SK-N-SH (cell line): ENCODE measurements around the gene ARGLU1. TPM values are rescaled to one million over a fixed set of nuclear protein-coding genes. Genes with fewer than 3 reads are reported as not detected.

Experiments
- CTCF ChIA-PET: fragments of 300-600, 350-600 bp; formaldehyde crosslinking; extraction: SDS; loops from one replicate; lab custom pipeline; 2021; lab: Yijun Ruan, JAX
- POLR2A ChIA-PET: fragments of 350-600 bp; sonication (Branson Sonifier 250); formaldehyde crosslinking; extraction: SDS; loops from one replicate; lab custom pipeline; 2020; ENCODE audit warnings: antibody characterized with exemption, inconsistent platforms; lab: Yijun Ruan, JAX
- DNase-seq: peaks from one replicate; pipeline ENCODE4 v3.0.0; 2012
- H2AFZ ChIP-seq: fragments of 200-600 bp; sonication (generic); 2 replicates; pipeline ENCODE4 v1.8.1; 2016; ENCODE audit warnings: antibody characterized with exemption, mild to moderate bottlenecking, low read depth
- H3F3A ChIP-seq: fragments of 200-600 bp; sonication (generic); replicated peaks from 2 replicates; pipeline ENCODE3; 2016; ENCODE audit warnings: antibody characterized with exemption, mild to moderate bottlenecking; ENCODE audit not compliant: insufficient read depth
- H3K27ac ChIP-seq, 2 experiments: fragments of 200-500 bp in 1 of 2; fragments of 200-600 bp in 1 of 2; sonication (Bioruptor generic) in 1 of 2; sonication (generic), shearing (Covaris generic) in 1 of 2; 2 replicates each; pipeline versions ENCODE4 v1.5.1 to v1.6.1; 2014 to 2016; ENCODE audit warnings: low read depth in 2 of 2, inconsistent platforms in 1 of 2, low read length in 1 of 2, mild to moderate bottlenecking in 1 of 2, mixed read lengths in 1 of 2
- H3K27me3 ChIP-seq: fragments of 200-600 bp; sonication (generic), shearing (Covaris generic); 2 replicates; pipeline ENCODE4 v1.6.1; 2016; ENCODE audit warnings: mixed run types; ENCODE audit not compliant: insufficient read depth
- H3K36me3 ChIP-seq, 2 experiments: fragments of 200-500 bp in 1 of 2; fragments of 200-600 bp in 1 of 2; sonication (Bioruptor generic) in 1 of 2; sonication (generic) in 1 of 2; replicated peaks in 1 of 2; 2 replicates each; pipeline versions ENCODE3 to v1.5.1; 2014 to 2016; ENCODE audit warnings: low read length in 1 of 2, mild to moderate bottlenecking in 1 of 2; ENCODE audit not compliant: insufficient read depth in 2 of 2, control insufficient read depth in 1 of 2
- H3K4me1 ChIP-seq, 2 experiments: fragments of 200-500 bp in 1 of 2; fragments of 200-600 bp in 1 of 2; sonication (Bioruptor generic) in 1 of 2; sonication (generic), shearing (Covaris generic) in 1 of 2; 2 replicates each; pipeline versions ENCODE4 v1.5.1 to v1.6.1; 2014 to 2016; ENCODE audit warnings: low read depth in 1 of 2, low read length in 1 of 2, mixed run types in 1 of 2; ENCODE audit not compliant: insufficient read depth in 2 of 2, control insufficient read depth in 1 of 2
- H3K4me2 ChIP-seq: fragments of 200-600 bp; sonication (generic), shearing (Covaris generic); 2 replicates; pipeline ENCODE4 v1.6.1; 2017; ENCODE audit warnings: mixed run types
- H3K4me3 ChIP-seq, 2 experiments: fragments of 200-500 bp in 1 of 2; fragments of 200-600 bp in 1 of 2; sonication (Bioruptor generic) in 1 of 2; sonication (generic), shearing (Covaris generic) in 1 of 2; 2 replicates each; pipeline versions ENCODE4 v1.5.1 to v1.8.1; 2014 to 2016; ENCODE audit warnings: low read depth in 2 of 2, inconsistent platforms in 1 of 2, low read length in 1 of 2, mild to moderate bottlenecking in 1 of 2, mixed read lengths in 1 of 2, moderate library complexity in 1 of 2
- H3K79me2 ChIP-seq: fragments of 200-600 bp; sonication (generic); 2 replicates; pipeline ENCODE4 v1.8.1; 2017; ENCODE audit warnings: mild to moderate bottlenecking; ENCODE audit not compliant: insufficient read depth
- H3K9ac ChIP-seq: fragments of 200-600 bp; sonication (generic); 2 replicates; pipeline ENCODE4 v1.6.1; 2017; ENCODE audit warnings: mixed run types
- H3K9me2 ChIP-seq: fragments of 200-600 bp; sonication (generic); 2 replicates; pipeline ENCODE4 v1.6.1; 2017; ENCODE audit warnings: mixed run types
- H3K9me3 ChIP-seq: fragments of 200-600 bp; sonication (generic); 2 replicates; pipeline ENCODE4 v1.6.1; 2017; ENCODE audit warnings: mixed run types, mild to moderate bottlenecking, moderate library complexity
- H4K20me1 ChIP-seq: fragments of 200-600 bp; sonication (generic); 2 replicates; pipeline ENCODE4 v1.6.1; 2017; ENCODE audit warnings: mild to moderate bottlenecking, mixed run types; ENCODE audit not compliant: insufficient read depth
- ELF1 ChIP-seq: IDR thresholded peaks from 2 replicates; pipeline ENCODE4 v1.4.0; 2012
- EZH2phosphoT487 ChIP-seq: fragments of 200-600 bp; sonication (generic); IDR thresholded peaks from 2 replicates; pipeline ENCODE4 v1.6.1; 2017; ENCODE audit warnings: low read depth, mixed run types, mild to moderate bottlenecking, antibody characterized with exemption, moderate library complexity, borderline replicate concordance
- FOSL2 ChIP-seq: IDR thresholded peaks from 2 replicates; pipeline ENCODE4 v1.4.0; 2012; ENCODE audit warnings: low read depth, mild to moderate bottlenecking, moderate library complexity, borderline replicate concordance
- JUND ChIP-seq: IDR thresholded peaks from 2 replicates; pipeline ENCODE4 v1.4.0; 2012
- POLR2AphosphoS5 ChIP-seq: IDR thresholded peaks from 2 replicates; pipeline ENCODE4 v1.6.1; 2012; ENCODE audit warnings: low read depth, low read length
- RCOR1 ChIP-seq: fragments of 150-350 bp; IDR thresholded peaks from 2 replicates; pipeline ENCODE4 v1.6.1; 2017; ENCODE audit warnings: antibody characterized with exemption, low read length
- RFX5 ChIP-seq: IDR thresholded peaks from 2 replicates; pipeline ENCODE4 v1.6.1; 2012; ENCODE audit warnings: mild to moderate bottlenecking, improper control_type of control experiment, low read length
- RXRA ChIP-seq: IDR thresholded peaks from 2 replicates; pipeline ENCODE4 v1.4.0; 2012; ENCODE audit warnings: low read depth, mild to moderate bottlenecking, borderline replicate concordance
- SIN3A ChIP-seq: IDR thresholded peaks from 2 replicates; pipeline ENCODE4 v1.6.1; 2012; ENCODE audit warnings: low read depth, mild to moderate bottlenecking, low read length, moderate library complexity, borderline replicate concordance
- TAF1 ChIP-seq: IDR thresholded peaks from 2 replicates; pipeline ENCODE4 v1.6.1; 2012; ENCODE audit warnings: low read depth, mild to moderate bottlenecking, low read length, moderate library complexity, borderline replicate concordance
- TEAD4 ChIP-seq: IDR thresholded peaks from 2 replicates; pipeline ENCODE4 v1.4.0; 2012; ENCODE audit warnings: mild to moderate bottlenecking, borderline replicate concordance; ENCODE audit not compliant: insufficient read depth
- ZBTB33 ChIP-seq: IDR thresholded peaks from 2 replicates; pipeline ENCODE4 v1.4.0; 2012; ENCODE audit warnings: low read depth, borderline replicate concordance
- WGBS: methylation state at CpG from one replicate; pipeline ENCODE4 v1.1.6; 2017; ENCODE audit warnings: low lambda C conversion rate; 5-methylcytosine and 5-hydroxymethylcytosine counted together
- polyA plus RNA-seq, 3 experiments: library from polyadenylated mRNA; depleted of rRNA; stranded (reverse); fragments of >200 nt; gene quantifications; 2 replicates each; pipeline ENCODE4 v1.2.3, GENCODE V29; 2012
- TF ChIP-seq, protein P1 (sequence below): IDR thresholded peaks from 2 replicates; pipeline ENCODE4 v1.4.0; 2012; ENCODE audit warnings: low read depth

Gene ARGLU1
- polyA plus RNA-seq, 1 of the 3 experiments (the other 2 are of a cell fraction), result 101 TPM

GRCh38 chr13:106514928-106515634 is 52.9 kb downstream of the ARGLU1 start:
- Histone ChIP-seq H3K9me3 (no peaks in the 10 kb centered on the region), H3K79me2 (peaks cover 7% of the 10 kb centered on the region; the same call in 1 of the 2 replicates)
- CTCF ChIA-PET, result no interaction called here

DNA sequence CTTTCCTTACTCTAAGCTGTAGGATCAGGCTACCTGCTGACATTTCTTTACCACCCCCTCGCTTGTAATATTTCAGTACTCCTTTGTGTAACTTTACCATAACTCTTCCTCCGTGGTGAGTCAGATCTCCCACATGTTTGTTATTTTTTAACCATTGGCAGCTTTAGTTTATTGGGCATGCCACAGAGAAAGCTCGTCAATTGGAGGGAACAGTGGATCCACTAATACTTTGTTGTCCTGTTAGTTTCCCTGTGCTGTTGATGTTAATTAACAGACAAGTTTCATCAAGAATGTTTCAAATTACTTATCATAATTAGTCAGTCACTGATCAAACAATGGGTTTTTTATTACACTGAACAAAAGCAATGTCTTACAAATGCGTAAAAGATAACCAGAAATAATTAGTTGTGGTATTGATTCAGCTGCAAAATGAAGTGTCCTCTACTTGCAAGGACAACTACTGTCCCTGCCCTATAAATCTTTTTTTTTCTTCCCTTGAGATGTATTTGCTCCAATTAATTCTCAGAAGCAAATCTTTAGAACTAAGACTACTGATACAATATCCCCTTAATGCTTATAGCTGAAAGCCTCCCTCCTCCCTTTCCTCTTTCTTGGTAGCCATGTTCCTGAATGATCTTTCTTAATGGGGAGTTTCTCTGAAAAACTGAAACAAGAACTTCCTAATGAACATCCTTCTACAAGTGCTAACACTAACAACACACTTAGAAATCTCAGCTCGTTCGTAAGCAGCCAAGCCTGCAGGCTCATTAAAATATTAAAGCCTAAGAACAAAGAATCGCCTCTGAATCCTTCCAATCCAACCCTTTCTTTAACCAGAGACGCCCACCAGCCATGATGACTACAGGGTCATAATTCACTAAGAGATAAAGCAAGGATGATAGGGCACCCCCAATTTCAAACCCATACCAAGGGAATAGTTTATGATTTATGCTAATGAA is 54.6 kb downstream of the ARGLU1 start:
- CTCF ChIA-PET, result no interaction called here
- TF ChIP-seq FOSL2, result no peak
- TF ChIP-seq ELF1, result no peak
- TF ChIP-seq, all 33 proteins: peak for 0
- Histone ChIP-seq H3K27me3 (no peaks in the 10 kb centered on the region), H3K4me1 (peaks cover 0 to 16% of the 10 kb centered on the region in 2 experiments; a peak in 1 of 4 replicates), H4K20me1 (no peaks in the 10 kb centered on the region), H3K9me2 (no peaks in the 10 kb centered on the region), H3K27ac (no peak overlapping the region), H3K4me2 (no peak overlapping the region), H3K9me3 (no peaks in the 10 kb centered on the region), H3K79me2 (peaks cover 7% of the 10 kb centered on the region; the same call in 1 of the 2 replicates), H3K36me3 (peaks cover 3 to 4% of the 10 kb centered on the region in 2 experiments), H2AFZ (no peak overlapping the region), H3K9ac (no peak overlapping the region), H3K4me3 (no peak overlapping the region), H3F3A (no peaks in the 10 kb centered on the region)
- no peak for DNase-seq
- POLR2A ChIA-PET, result no interaction called here
- WGBS, result 84% methylated on average over 8 of the region's 8 CpGs

More at GRCh38 chr13:106514928-106515634, 52.9 kb downstream of the ARGLU1 start:
- H2AFZ ChIP-seq, result no peak overlapping the region
- POLR2A ChIA-PET, result no interaction called here
- no peak overlapping the region for H3K9ac ChIP-seq
- no peak for DNase-seq
- WGBS, result 91% methylated on average over 15 of the region's 15 CpGs
- no peaks in the 10 kb centered on the region for H3K27me3 ChIP-seq
- no peak overlapping the region for H3K4me2 ChIP-seq
- H3F3A ChIP-seq, result no peaks in the 10 kb centered on the region
- H3K27ac ChIP-seq, result no peak overlapping the region
- H4K20me1 ChIP-seq, result no peaks in the 10 kb centered on the region
- H3K4me3 ChIP-seq, result no peak overlapping the region
- H3K4me1 ChIP-seq, result peaks cover 0 to 17% of the 10 kb centered on the region in 2 experiments; a peak in 2 of 4 replicates
- H3K9me2 ChIP-seq, result no peaks in the 10 kb centered on the region
- no peak for TF ChIP-seq FOSL2
- no peak for TF ChIP-seq POLR2AphosphoS5
- TF ChIP-seq ELF1, result no peak
- TF ChIP-seq EZH2phosphoT487, result no peak
- no peak for TF ChIP-seq JUND
- TF ChIP-seq, protein P1, sequence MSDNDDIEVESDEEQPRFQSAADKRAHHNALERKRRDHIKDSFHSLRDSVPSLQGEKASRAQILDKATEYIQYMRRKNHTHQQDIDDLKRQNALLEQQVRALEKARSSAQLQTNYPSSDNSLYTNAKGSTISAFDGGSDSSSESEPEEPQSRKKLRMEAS, result no peak
- no peak for TF ChIP-seq SIN3A
- TF ChIP-seq ZBTB33, result no peak
- no peak for TF ChIP-seq RFX5
- no peak for TF ChIP-seq TAF1
- no peak for TF ChIP-seq TEAD4
- TF ChIP-seq RXRA, result no peak
- TF ChIP-seq RCOR1, result no peak
- H3K36me3 ChIP-seq, result peaks cover 3 to 4% of the 10 kb centered on the region in 2 experiments
